ENCODE results near the gene KIF12.

DNA sequence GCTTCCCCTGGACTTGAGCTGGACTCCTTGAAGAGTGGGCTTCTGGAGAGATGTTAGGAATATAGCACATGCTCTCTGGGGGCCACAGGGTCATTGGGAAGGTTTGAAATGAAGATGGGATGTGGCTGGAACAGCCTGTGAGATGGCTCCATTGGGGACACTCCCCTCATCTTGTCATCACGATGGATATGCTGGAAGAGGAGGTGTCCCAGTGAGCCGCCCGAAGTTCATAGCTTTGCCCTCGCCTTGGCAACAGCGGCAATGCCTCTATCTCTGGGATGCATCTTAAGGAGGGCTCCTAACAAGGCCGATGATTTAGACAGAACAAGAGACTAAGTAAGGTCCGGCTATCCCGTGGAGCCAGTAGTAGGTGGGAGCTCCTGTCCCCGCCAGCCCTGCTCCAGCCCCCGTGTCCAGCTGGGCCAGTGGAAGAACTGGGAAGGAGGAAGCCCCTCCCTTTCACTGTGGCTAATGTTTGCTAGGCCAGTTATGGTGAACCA is 44.9 kb downstream of the KIF12 start:
- TF ChIP-seq, protein P1, sequence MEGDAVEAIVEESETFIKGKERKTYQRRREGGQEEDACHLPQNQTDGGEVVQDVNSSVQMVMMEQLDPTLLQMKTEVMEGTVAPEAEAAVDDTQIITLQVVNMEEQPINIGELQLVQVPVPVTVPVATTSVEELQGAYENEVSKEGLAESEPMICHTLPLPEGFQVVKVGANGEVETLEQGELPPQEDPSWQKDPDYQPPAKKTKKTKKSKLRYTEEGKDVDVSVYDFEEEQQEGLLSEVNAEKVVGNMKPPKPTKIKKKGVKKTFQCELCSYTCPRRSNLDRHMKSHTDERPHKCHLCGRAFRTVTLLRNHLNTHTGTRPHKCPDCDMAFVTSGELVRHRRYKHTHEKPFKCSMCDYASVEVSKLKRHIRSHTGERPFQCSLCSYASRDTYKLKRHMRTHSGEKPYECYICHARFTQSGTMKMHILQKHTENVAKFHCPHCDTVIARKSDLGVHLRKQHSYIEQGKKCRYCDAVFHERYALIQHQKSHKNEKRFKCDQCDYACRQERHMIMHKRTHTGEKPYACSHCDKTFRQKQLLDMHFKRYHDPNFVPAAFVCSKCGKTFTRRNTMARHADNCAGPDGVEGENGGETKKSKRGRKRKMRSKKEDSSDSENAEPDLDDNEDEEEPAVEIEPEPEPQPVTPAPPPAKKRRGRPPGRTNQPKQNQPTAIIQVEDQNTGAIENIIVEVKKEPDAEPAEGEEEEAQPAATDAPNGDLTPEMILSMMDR (IDR thresholded peaks at IDR 0.05) = no peak
- no peak for TF ChIP-seq POLR2A (IDR thresholded peaks at IDR 0.05)
